Frontal cortex (tissue), 4 donors: Measurements from ENCODE around the gene SOS1. TPM values are rescaled to one million over a fixed set of nuclear protein-coding genes. Genes with fewer than 3 reads are reported as not detected.

ENCODE experiments used
- DNase-seq, 2 donors: peaks; one replicate each; pipeline ENCODE4 v3.0.0; 2012; ENCODE audit warnings: low spot score in 2 of 2
- FAIRE-seq: peaks from 2 replicates; lab custom pipeline; 2012; peaks lifted over from hg19 to GRCh38; lab: Jason Lieb, UNC
- total RNA-seq: library from RNA; depleted of rRNA; stranded (reverse); fragments of >200 nt; gene quantifications from one replicate; pipeline ENCODE4 v1.2.3, GENCODE V29; 2014
- donor health status: control.
- donor health status: control.
- donor health status: control.

The SOS1 gene
- total RNA-seq, 1 donor from 2014 or later, result 26.5 TPM

- no peak for FAIRE-seq
- no peak for DNase-seq
Measured at GRCh38 chr2:38981670-38982357, 139.0 kb downstream of the SOS1 start.

- FAIRE-seq (no peak), DNase-seq (no peak)
Measured at GRCh38 chr2:38981003-38981669, 139.7 kb downstream of the SOS1 start.

- no peak for FAIRE-seq
Measured at GRCh38 chr2:38978908-38979307, 141.9 kb downstream of the SOS1 start.

GRCh38 chr2:38978296-38978903 lies 142.5 kb downstream of the SOS1 start:
- no peak for FAIRE-seq
- DNase-seq, result no peak

More at GRCh38 chr2:38978908-38979307, 141.9 kb downstream of the SOS1 start:
- no peak for DNase-seq

GRCh38 chr2:38977047-38977446 lies 143.8 kb downstream of the SOS1 start:
- DNase-seq (no peak), FAIRE-seq (no peak)

- no peak for DNase-seq
- FAIRE-seq, result no peak
Measured at GRCh38 chr2:38975042-38975441, 145.8 kb downstream of the SOS1 start.

- DNase-seq (no peak), FAIRE-seq (no peak)
Measured at GRCh38 chr2:38973266-38973665, 147.6 kb downstream of the SOS1 start.

- no peak for DNase-seq
- no peak for FAIRE-seq
Measured at GRCh38 chr2:38971377-38971776, 149.5 kb downstream of the SOS1 start.

- no peak for FAIRE-seq
Measured at GRCh38 chr2:38968021-38968420, 152.8 kb downstream of the SOS1 start.

GRCh38 chr2:38966678-38967077 lies 154.2 kb downstream of the SOS1 start:
- FAIRE-seq, result no peak
- DNase-seq, result no peak

More at GRCh38 chr2:38968021-38968420, 152.8 kb downstream of the SOS1 start:
- DNase-seq, result no peak

- FAIRE-seq (no peak), DNase-seq (no peak)
Measured at GRCh38 chr2:38966006-38966405, 154.8 kb downstream of the SOS1 start.

- DNase-seq, result no peak
- FAIRE-seq, result no peak
Measured at GRCh38 chr2:38960609-38961320, 160.1 kb downstream of the SOS1 start.

- DNase-seq, result peak; percentile 74 to 82
- FAIRE-seq, result no peak
Measured at GRCh38 chr2:38959938-38960608, 160.8 kb downstream of the SOS1 start.

GRCh38 chr2:38959466-38959865 lies 161.4 kb downstream of the SOS1 start:
- no peak for FAIRE-seq
- no peak for DNase-seq

- FAIRE-seq, result no peak
- DNase-seq, result no peak
Measured at GRCh38 chr2:38957972-38958371, 162.9 kb downstream of the SOS1 start.

- FAIRE-seq, result no peak
- no peak for DNase-seq
Measured at GRCh38 chr2:38951766-38952165, 169.1 kb downstream of the SOS1 start.

- no peak for DNase-seq
- FAIRE-seq, result no peak
Measured at GRCh38 chr2:38948995-38949394, 171.9 kb downstream of the SOS1 start.

GRCh38 chr2:38948387-38948882 lies 172.4 kb downstream of the SOS1 start:
- FAIRE-seq, result no peak

More at GRCh38 chr2:38948387-38948882, 172.4 kb downstream of the SOS1 start:
- no peak for DNase-seq
